BJ (cell line): ENCODE results near the gene SLAMF8. TPM values are rescaled to one million over a fixed set of nuclear protein-coding genes. Genes with fewer than 3 reads are reported as not detected.

Source experiments
- CTCF ChIA-PET: fragments of 350-600 bp; formaldehyde crosslinking; extraction: SDS; loops from one replicate; lab custom pipeline; 2021; ENCODE audit warnings: antibody characterized with exemption, inconsistent platforms; lab: Yijun Ruan, JAX
- POLR2A ChIA-PET: fragments of 300-600 bp; sonication (Branson Sonifier 250); formaldehyde crosslinking; extraction: SDS; loops from one replicate; lab custom pipeline; 2021; ENCODE audit warnings: antibody characterized with exemption; lab: Charles Lee
- DNase-seq: peaks from one replicate; pipeline ENCODE4 v3.0.0-alpha.2; 2011; ENCODE audit warnings: low read depth
- H3K27me3 ChIP-seq: 2 replicates; pipeline ENCODE4 v1.6.0; 2011; ENCODE audit warnings: low read length; ENCODE audit not compliant: control insufficient read depth, insufficient read depth
- H3K36me3 ChIP-seq: 2 replicates; pipeline ENCODE4 v1.5.1; 2011; ENCODE audit warnings: low read length; ENCODE audit not compliant: control insufficient read depth, insufficient read depth
- H3K4me3 ChIP-seq: 2 replicates; pipeline ENCODE4 v1.5.1; 2011; ENCODE audit warnings: low read depth, mild to moderate bottlenecking, control low read depth, low read length
- polyA plus RNA-seq: library from polyadenylated mRNA; depleted of rRNA; stranded (reverse); fragments of >200 nt; gene quantifications from 2 replicates; pipeline ENCODE4 v1.2.3, GENCODE V29; 2011
- TF ChIP-seq, protein P1 (sequence below): IDR thresholded peaks from 2 replicates; pipeline ENCODE4 v1.5.1; 2011; ENCODE audit warnings: low read depth, mild to moderate bottlenecking, control low read depth, inconsistent platforms, low read length, moderate library complexity; ENCODE audit not compliant: insufficient read depth

SLAMF8 gene
- polyA plus RNA-seq, 1 experiment: 0.06 TPM

GRCh38 chr1:159838715-159839114, 12.0 kb downstream of the SLAMF8 start:
- Histone ChIP-seq H3K27me3 (no peaks in the 10 kb centered on the region), H3K4me3 (no peak overlapping the region), H3K36me3 (no peaks in the 10 kb centered on the region)
- ChIA-PET POLR2A (no interaction called here), CTCF (no interaction called here)
- TF ChIP-seq, protein P1, sequence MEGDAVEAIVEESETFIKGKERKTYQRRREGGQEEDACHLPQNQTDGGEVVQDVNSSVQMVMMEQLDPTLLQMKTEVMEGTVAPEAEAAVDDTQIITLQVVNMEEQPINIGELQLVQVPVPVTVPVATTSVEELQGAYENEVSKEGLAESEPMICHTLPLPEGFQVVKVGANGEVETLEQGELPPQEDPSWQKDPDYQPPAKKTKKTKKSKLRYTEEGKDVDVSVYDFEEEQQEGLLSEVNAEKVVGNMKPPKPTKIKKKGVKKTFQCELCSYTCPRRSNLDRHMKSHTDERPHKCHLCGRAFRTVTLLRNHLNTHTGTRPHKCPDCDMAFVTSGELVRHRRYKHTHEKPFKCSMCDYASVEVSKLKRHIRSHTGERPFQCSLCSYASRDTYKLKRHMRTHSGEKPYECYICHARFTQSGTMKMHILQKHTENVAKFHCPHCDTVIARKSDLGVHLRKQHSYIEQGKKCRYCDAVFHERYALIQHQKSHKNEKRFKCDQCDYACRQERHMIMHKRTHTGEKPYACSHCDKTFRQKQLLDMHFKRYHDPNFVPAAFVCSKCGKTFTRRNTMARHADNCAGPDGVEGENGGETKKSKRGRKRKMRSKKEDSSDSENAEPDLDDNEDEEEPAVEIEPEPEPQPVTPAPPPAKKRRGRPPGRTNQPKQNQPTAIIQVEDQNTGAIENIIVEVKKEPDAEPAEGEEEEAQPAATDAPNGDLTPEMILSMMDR: no peak
- DNase-seq: no peak

- Histone ChIP-seq H3K4me3 (no peak overlapping the region), H3K27me3 (no peaks in the 10 kb centered on the region), H3K36me3 (no peaks in the 10 kb centered on the region)
- TF ChIP-seq, protein P1: no peak
- DNase-seq: no peak
- ChIA-PET CTCF (no interaction called here), POLR2A (no interaction called here)
Observed at GRCh38 chr1:159839116-159839849, 12.6 kb downstream of the SLAMF8 start.

- no peak for DNase-seq
- ChIA-PET CTCF (interaction anchor here (0.7 to 3.1 kb wide), 5 partner anchors 9 to 128 kb away, joined by 3 to 13 read pairs (median 4); no protein-coding TSS in a partner anchor), POLR2A (no interaction called here)
- H3K27me3 ChIP-seq: no peaks in the 10 kb centered on the region
- no peak overlapping the region for H3K4me3 ChIP-seq
- no peaks in the 10 kb centered on the region for H3K36me3 ChIP-seq
- TF ChIP-seq, protein P1: no peak
Observed at GRCh38 chr1:159841749-159842148, 15.1 kb downstream of the SLAMF8 start.

DNA sequence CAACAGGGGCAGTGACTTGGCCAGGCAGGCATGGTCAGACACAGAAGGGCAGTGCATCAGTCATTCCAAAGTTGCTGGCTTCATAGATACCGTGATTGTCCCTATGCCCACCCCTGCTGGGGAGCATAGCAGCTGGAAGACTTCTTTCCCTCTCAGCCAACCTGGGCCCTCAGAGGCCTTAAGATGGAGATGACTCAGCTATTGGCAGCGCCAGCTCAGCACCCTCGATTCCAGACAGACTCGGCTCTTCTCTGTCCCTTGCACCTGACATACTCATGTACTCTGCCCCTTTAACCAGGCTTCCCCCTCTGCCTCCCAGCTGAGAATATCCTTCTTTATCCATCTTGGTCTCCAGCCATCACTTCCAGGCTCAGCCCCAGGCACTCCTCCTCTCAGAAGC, 16.8 kb downstream of the SLAMF8 start:
- DNase-seq: no peak
- Histone ChIP-seq H3K27me3 (no peaks in the 10 kb centered on the region), H3K36me3 (no peaks in the 10 kb centered on the region), H3K4me3 (no peak overlapping the region)
- CTCF ChIA-PET: interaction anchor here (0.6 to 3.1 kb wide), 3 partner anchors 9 to 44 kb away, joined by 3 to 13 read pairs (median 3); no protein-coding TSS in a partner anchor
- TF ChIP-seq, protein P1: no peak
- POLR2A ChIA-PET: no interaction called here

DNA sequence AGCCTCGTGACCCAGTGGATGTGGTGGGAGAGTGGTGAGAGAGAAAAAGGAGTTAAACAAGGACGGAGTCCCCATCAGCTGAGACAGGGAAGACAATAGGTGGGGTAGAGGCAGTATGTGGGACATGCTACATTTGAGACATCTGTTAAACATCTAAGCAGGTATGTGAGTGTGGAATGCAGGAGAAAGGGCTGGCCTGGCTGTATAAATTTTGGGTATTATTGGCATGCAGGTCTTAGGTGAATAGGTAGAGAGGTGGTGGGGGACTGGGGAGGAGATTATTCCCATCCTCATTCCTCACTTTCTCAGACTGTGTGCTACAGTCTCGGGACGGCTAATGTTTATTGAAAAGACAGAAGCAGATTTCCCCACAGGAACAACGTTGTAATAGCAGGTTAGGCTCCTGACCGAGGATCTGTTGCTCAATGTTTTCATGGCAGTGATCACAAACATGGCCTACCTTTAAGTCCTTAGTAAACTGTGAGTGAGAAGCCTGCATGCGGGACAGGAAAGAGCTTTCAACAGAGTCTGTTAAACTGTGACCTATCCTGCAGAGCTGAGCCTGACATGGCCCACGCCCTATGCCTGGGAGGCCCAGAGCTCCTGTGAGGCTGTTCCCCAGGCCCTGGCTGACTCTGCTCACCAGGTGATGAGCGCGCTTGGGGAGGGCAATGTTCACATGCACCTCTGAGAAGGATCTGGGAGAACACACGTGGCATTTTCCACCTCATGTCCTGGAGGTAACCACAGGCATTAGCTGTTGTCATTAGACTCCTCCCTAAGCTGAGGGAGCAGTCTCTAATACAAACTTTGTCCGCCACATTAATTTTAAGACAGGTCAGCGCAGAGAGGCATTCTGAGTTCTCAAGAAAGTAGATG, 19.3 kb downstream of the SLAMF8 start:
- Histone ChIP-seq H3K36me3 (no peaks in the 10 kb centered on the region), H3K4me3 (no peak overlapping the region), H3K27me3 (no peaks in the 10 kb centered on the region)
- ChIA-PET POLR2A (no interaction called here), CTCF (interaction anchor here (0.6 kb wide), 1 partner anchor 10 kb away, joined by 3 read pairs; no protein-coding TSS in a partner anchor)
- TF ChIP-seq, protein P1: no peak
- DNase-seq: no peak
